ENCODE results near the gene TMEM161B.

DNA sequence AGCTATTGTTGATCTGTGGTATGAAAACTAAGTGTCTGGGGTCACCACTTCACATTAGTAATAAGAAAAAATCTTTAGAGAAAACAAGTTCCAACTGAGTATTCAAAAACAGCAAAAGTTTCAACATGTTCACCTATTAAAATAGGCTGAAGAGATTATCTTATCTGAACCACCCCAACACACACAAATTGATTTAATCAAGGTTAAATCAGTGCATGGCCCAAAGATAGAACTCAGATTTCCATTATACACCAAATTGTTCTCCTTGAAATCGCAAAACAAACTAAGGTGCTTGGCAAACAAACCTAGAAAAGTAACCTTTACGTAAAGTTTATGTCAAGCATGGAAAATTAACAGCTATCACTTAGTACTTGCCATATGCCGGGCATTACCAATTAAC, 61.1 kb downstream of the TMEM161B start:
- TF ChIP-seq CTCF (IDR thresholded peaks at IDR 0.05 in 8 of 11, conservative IDR thresholded peaks at IDR 0.05 in 3 of 11) (no peak), POLR2A (IDR thresholded peaks at IDR 0.05) (no peak), POLR2AphosphoS5 (IDR thresholded peaks at IDR 0.05) (no peak)

All from spleen (tissue), 7 donors.